ES-I3 (cell line): ENCODE data around the gene PAX6.
A peak's percentile ranks its signal among the peaks of the same experiment; 100 is the strongest.

Experiments used
- H3K36me3 ChIP-seq: 2 replicates; pipeline ENCODE4 v1.6.1; 2013; ENCODE audit warnings: mild to moderate bottlenecking, low read length, control low read depth, moderate library complexity; ENCODE audit not compliant: insufficient read depth
- H3K4me1 ChIP-seq: 2 replicates; pipeline ENCODE4 v1.6.1; 2013; ENCODE audit warnings: mild to moderate bottlenecking, control low read depth, low read length; ENCODE audit not compliant: insufficient read depth
- H3K9ac ChIP-seq: 2 replicates; pipeline ENCODE4 v1.6.1; 2013; ENCODE audit warnings: low read depth, mild to moderate bottlenecking, low read length, moderate library complexity
- H3K9me3 ChIP-seq: 2 replicates; pipeline ENCODE4 v1.6.1; 2013; ENCODE audit warnings: mild to moderate bottlenecking, low read length, moderate library complexity; ENCODE audit not compliant: control insufficient read depth, insufficient read depth

Gene PAX6

DNA sequence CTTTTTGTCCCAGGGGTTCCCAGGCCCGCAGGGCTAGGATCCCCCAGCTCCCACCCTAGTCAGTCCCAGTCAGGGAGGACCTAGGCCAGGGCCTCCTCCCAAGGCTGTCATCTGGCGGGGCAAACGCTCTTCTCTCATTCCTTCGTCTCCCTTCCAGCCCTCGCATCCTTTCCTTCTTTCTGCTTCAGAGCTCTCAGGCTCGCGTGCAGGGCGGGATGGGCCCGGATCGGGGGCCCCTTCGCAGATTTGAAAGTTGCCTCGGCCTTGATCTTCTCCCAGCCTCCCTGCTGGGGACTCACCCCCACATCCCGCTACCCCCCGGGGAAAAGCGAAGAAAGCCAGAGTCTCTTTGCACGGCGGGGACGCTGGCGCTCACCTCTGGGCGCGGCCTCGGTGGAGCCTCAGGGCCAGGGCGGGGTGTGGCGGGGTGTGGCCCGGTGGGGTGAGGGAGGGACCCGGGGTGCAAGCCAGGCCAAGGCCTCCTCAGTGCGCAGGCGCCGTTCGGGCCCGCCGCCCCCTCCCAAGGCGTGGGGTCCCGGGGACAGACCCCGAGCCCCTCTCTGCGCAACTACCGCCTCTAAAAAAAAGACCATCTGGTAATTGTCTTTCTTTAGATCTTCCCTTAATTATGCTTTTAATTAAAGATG, 14.8 kb upstream of the PAX6 start:
- Histone ChIP-seq H3K9me3 (no peaks in the 10 kb centered on the region), H3K36me3 (no peaks in the 10 kb centered on the region), H3K4me1 (peaks cover 16% of the 10 kb centered on the region), H3K9ac (peak overlapping the region; percentile 42; the same call in 1 of the 2 replicates)

DNA sequence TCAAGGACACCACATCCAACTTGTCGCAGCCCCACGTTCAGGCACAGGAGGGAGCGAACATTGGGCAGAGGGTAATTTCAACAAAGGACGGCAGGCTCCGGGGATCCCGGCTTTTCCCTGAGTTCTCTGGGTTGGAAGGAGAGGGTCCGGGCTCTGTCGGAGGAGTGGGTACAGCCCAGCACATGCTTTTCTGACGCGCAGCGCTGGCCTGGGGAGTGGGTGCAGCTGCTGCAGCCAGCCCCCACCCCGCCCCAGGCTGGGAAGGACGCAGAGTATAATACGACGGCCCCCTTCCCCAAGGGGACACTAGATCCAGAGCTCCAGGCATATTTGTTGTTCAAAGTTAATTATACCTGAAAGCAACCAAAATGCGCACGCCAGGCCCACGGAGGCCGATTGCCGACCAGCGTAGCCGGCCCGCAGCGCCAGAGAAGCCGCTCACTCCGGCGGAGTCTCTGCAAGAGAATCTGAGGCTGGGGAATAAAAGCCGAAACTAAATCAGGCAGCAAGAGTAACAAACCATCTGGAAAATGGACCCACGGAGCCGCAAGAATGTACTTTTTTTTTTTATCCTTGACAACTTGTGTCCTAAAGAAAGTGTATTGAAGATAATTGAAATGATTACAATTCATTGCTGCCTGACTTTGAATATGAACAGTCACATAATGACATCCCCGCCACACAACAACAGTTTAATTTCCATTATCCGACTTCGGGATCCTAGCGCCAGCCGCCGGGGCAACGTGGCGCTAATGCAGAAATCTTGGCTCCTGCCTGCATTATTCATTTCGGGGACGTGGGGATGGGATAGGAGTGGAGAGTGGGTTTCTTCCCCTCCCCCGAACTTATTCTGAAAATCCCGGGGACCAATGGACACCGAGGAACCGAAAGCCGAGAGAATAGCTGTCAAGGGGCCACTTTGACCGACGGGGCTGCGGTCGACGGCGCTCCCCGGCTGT, 14.0 kb upstream of the PAX6 start:
- no peaks in the 10 kb centered on the region for H3K36me3 ChIP-seq
- H3K9me3 ChIP-seq: no peaks in the 10 kb centered on the region
- peaks cover 16% of the 10 kb centered on the region for H3K4me1 ChIP-seq
- peak overlapping the region; percentile 17; the same call in 1 of the 2 replicates for H3K9ac ChIP-seq

DNA sequence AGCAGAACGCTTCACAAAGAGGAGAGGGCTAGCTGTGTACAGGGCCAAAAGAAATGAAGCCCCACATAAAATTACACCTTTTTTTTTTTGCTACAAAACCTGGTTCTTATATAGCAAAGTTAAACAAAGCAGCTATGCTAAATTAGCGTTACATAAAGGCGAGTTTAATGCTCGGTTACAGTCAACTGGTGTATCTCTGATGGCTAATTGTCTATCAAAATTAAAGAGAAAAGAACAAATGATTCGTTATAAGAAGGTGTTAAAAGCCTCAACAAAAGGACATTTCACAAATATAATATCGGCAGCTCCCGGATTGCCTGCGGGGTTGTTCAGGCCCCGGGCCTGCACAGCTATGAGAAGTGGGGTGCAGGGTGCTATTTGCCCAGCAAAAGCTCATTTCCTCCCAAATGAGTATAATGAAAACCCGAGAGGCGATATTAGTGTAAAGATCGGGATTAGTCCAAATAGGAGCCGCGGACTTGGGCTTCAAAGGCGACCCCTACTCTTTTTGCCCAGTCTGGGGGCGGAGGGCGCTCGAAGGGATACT, 13.3 kb upstream of the PAX6 start:
- Histone ChIP-seq H3K9ac (peak overlapping the region; percentile 19; the same call in 1 of the 2 replicates), H3K36me3 (no peaks in the 10 kb centered on the region), H3K9me3 (no peaks in the 10 kb centered on the region), H3K4me1 (peaks cover 16% of the 10 kb centered on the region)

DNA sequence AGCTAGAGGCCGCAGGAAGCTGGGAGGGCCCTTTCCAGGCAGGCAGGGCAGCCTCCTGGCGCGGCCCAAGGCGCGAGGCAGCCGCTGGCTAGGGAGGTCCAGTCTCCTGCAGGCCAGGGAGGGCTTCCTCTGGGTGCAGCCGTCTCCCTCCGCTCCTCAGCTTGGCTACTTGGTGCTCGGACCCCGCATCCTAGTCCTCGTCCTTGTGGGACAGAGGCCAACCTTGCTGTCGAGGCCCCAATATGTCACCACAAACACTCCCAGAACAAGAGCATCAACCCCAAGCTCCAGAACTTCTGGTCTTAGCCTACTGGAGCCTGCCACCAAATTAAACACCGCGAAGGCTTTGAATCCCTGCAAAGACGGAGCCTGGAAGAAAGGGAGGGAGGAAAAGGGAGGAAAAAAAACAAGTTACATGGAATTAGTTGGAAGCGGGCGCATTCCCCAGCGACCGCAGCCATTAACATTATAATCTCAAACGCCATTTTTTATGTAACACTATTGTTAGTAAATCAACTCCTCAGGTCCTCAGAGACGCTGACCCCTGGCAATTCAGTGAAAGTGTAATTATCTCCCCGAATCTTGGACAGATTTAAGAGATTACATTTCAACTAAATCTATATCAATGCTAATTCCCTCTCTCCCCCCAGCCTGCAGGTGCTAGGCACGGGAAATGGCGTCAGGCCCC, 12.7 kb upstream of the PAX6 start:
- Histone ChIP-seq H3K9ac (peak overlapping the region; percentile 19; the same call in 1 of the 2 replicates), H3K9me3 (no peaks in the 10 kb centered on the region), H3K36me3 (no peaks in the 10 kb centered on the region), H3K4me1 (peaks cover 16% of the 10 kb centered on the region)

GRCh38 chr11:31822927-31823643, 12.0 kb upstream of the PAX6 start:
- Histone ChIP-seq H3K9me3 (no peaks in the 10 kb centered on the region), H3K4me1 (peaks cover 16% of the 10 kb centered on the region), H3K36me3 (no peaks in the 10 kb centered on the region), H3K9ac (no peak overlapping the region)

DNA sequence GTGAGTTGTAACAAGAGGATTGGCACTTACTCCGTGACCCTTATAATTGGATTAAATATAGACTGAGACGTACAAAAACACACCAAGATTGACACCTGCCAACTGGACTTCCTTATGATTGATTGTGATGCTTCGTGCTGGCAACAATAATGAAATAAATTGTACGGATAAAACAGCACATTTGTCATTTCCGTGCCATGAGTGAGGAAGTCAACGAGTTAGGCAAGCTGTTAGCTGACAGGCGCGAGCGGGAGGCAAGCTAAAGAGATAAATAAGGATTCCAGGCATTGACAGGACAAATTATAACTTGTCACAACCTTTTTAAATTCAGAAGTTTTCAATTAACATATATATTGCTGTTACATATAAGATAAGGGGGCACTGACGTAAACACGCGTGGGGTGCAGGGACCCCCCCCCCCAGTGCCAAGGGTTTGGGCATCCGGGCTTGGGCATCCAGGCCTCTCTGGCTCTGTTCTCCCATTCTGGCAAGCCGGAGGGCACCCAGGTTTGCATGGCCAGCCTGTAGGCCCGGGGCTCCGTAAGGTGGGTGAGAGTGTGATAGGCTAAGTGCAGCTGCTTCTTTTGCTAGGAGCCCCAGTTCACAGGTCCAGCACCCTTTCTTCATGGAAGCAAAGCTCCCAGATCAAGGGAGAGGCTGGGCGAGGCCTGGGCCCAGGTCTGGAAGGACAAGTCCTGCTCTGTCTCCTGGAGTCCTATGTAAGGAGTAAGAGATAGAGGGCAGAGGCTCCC, 11.2 kb upstream of the PAX6 start:
- Histone ChIP-seq H3K36me3 (no peaks in the 10 kb centered on the region), H3K9me3 (no peaks in the 10 kb centered on the region), H3K9ac (no peak overlapping the region), H3K4me1 (peaks cover 10% of the 10 kb centered on the region)

DNA sequence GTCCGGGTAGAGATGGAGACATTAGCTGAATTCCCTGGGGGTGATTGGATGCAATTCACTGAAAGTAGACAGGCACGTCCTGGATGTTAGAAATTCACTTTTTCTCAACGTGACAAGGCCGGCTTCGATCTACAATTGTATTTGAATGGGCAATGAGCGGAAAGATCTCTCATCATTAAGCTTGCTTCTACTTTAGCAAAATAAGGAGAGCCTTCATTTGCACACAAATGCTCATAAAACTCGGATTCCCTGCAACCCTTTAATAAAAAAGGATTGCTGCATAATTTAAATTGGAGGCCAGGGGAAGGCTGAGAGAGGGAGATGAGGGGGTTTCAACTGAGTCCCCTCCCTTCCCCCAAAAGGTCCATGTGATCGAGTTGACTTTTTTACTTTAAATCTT, 10.6 kb upstream of the PAX6 start:
- H3K36me3 ChIP-seq: no peaks in the 10 kb centered on the region
- H3K9ac ChIP-seq: no peak overlapping the region
- peaks cover 12% of the 10 kb centered on the region for H3K4me1 ChIP-seq
- no peaks in the 10 kb centered on the region for H3K9me3 ChIP-seq

- H3K9me3 ChIP-seq: no peaks in the 10 kb centered on the region
- H3K4me1 ChIP-seq: peaks cover 12% of the 10 kb centered on the region
- no peak overlapping the region for H3K9ac ChIP-seq
- no peaks in the 10 kb centered on the region for H3K36me3 ChIP-seq
Observed at GRCh38 chr11:31821235-31821764, 10.2 kb upstream of the PAX6 start.

DNA sequence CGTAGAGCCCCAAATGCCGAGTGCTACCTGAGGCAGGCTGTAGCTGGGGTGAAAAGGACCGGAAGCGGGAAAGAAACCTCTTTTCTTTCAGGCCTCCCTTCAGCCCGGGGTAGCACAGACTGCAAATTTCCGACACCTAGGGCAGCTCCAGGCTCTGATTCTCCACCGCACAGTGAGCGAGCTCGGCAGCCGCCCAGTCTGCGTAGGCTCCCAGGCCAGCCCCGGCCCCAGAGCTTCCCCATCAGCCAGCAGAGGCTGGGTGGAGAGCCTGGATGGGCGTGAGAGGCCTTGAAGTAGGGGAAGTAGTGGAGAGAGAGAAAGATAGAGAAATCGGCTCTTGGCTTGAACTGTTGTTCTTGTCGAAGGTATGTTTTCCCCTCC, 9.3 kb upstream of the PAX6 start:
- peaks cover 12% of the 10 kb centered on the region for H3K4me1 ChIP-seq
- peak overlapping the region; percentile 39; the same call in 1 of the 2 replicates for H3K9ac ChIP-seq
- no peaks in the 10 kb centered on the region for H3K9me3 ChIP-seq
- no peaks in the 10 kb centered on the region for H3K36me3 ChIP-seq

GRCh38 chr11:31819621-31820437, 8.7 kb upstream of the PAX6 start:
- Histone ChIP-seq H3K4me1 (peaks cover 12% of the 10 kb centered on the region), H3K9me3 (no peaks in the 10 kb centered on the region), H3K36me3 (no peaks in the 10 kb centered on the region)

GRCh38 chr11:31818874-31819331, 7.8 kb upstream of the PAX6 start:
- Histone ChIP-seq H3K4me1 (peaks cover 12% of the 10 kb centered on the region), H3K36me3 (no peaks in the 10 kb centered on the region)

More at GRCh38 chr11:31819621-31820437, 8.7 kb upstream of the PAX6 start:
- peak overlapping the region; percentile 39; the same call in 1 of the 2 replicates for H3K9ac ChIP-seq

DNA sequence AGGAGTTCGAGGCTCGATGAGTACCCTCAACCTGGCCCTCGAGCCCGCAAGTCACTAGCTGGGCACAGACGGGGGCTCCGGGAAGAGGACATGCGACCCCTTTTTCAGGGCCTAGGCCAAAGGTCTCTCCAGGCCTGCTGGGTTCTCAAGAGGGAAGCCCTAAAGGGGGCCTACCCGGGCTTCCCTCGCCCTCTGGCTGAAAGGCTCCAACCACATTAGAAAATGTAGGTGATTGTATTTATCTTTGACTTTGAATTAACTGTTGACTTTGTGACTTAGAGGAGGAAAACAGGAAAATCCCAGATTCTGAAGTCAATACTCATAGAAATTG, 7.3 kb upstream of the PAX6 start:
- Histone ChIP-seq H3K9me3 (no peaks in the 10 kb centered on the region), H3K9ac (peak overlapping the region; percentile 26; the same call in 1 of the 2 replicates), H3K4me1 (peaks cover 12% of the 10 kb centered on the region), H3K36me3 (no peaks in the 10 kb centered on the region)

More at GRCh38 chr11:31818874-31819331, 7.8 kb upstream of the PAX6 start:
- H3K9ac ChIP-seq: 0 out of 2 replicates have a peak overlapping the region, but pooled peaks have one; percentile 8
- H3K9me3 ChIP-seq: no peaks in the 10 kb centered on the region
